NCI-H460 (cell line): ENCODE measurements around the gene SLC6A16. TPM values are rescaled to one million over a fixed set of nuclear protein-coding genes. Genes with fewer than 3 reads are reported as not detected.
A peak's percentile ranks its signal among the peaks of the same experiment; 100 is the strongest.
"Not testable (repeated sequence)": the region's sequence is repeated elsewhere in the genome, so short reads cannot be mapped to it uniquely, and the experiment has no call there.

Source experiments
- DNase-seq: peaks from one replicate; pipeline ENCODE4 v3.0.0-alpha.2; 2016; ENCODE audit warnings: low read depth; ENCODE audit errors: extremely low read depth
- polyA plus RNA-seq: library from polyadenylated mRNA; depleted of rRNA; stranded (reverse); fragments of >200 nt; gene quantifications from 2 replicates; pipeline ENCODE4 v1.2.3, GENCODE V29; 2014; cell fraction: nucleus; rRNA removed
- total RNA-seq: library from RNA; depleted of rRNA; stranded (reverse); fragments of >200 nt; shearing (Covaris generic); gene quantifications from 2 replicates; pipeline ENCODE4 v1.2.3, GENCODE V29; 2014; rRNA removed

Gene SLC6A16
- total RNA-seq = 0.30 and 0.43 TPM in 2 replicates
- 0.42 and 0.93 TPM in 2 replicates for polyA plus RNA-seq

DNA sequence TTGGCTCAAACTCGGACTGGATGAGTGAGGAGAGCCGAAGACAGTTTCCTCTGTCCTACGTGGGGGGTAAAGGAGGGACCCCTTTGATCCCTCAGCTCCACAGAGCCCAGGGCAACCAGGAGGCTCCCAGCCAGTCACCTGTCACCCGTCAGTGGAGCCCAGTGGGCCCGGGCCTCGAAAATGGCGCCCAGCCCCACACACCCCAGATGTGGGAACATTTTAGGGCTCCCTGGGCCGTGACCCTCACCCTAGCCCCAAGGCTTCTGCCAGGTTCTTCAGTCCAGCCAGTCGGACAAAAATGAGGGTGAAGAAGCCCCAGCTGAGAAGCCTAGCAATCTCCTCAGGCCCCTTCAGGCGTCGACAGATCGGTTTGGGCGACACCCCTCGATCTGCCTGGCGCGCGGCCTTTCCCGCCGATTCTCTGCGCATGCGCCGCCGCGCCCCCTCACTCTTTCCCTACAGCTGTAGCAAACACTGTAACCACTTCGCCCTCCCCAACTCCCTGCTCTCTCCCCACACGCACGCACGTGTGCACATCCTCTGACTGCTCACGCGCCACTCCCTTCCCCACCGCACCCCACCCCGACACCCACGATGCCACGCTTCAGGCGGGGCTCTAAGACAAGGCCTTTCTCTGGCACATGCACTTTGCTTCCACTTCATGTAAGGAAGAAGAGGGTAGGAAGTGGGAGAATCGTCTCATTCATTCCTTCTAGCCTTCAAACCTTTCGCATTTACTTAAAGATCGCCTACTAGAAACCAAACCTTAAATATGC, at the start of gene SLC6A16:
SLC6A16 (minus strand) TSS at position 391 of the 776 bp plus-strand sequence. CDS start 13,844 bp downstream, outside the sequence.
- DNase-seq = no peak

DNA sequence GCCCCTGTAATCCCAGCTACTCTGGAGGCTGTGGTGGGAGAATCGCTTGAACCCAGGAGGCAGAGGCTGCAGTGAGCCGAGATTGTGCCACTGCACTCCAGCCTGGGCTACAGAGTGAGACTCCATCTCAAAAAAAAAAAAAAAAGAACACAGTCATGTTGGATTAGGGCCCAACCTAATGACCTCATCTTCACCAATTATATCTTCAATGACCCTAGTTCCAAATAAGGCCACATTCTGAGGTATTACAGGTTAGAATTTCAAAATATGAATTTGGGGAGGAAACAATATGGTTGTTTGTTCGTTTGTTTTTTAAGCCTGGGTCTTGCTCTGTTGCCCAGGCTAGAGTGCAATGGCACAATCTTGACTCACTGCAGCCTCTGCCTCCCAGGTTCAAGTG, 48.2 kb upstream of the SLC6A16 start:
- not testable (repeated sequence) for DNase-seq

DNA sequence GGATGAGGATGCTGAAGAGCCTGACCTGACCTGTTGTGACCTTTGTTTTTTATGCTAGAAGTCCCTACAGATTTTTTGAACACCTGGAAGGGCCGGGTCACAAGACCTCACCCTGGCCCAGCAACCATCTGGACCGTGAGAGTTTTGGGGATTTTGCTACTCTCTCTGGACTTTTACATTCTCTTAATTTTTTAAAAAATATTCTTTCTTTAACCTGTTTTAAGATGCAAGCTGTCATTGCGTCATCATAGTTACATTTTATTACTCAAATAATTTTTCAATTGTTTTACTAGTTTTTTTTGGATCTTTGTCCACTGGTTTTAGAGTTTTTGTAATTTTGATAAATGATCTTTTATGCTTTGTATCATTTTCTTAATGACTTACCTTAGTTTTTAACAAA, 46.2 kb upstream of the SLC6A16 start:
- no peak for DNase-seq

DNA sequence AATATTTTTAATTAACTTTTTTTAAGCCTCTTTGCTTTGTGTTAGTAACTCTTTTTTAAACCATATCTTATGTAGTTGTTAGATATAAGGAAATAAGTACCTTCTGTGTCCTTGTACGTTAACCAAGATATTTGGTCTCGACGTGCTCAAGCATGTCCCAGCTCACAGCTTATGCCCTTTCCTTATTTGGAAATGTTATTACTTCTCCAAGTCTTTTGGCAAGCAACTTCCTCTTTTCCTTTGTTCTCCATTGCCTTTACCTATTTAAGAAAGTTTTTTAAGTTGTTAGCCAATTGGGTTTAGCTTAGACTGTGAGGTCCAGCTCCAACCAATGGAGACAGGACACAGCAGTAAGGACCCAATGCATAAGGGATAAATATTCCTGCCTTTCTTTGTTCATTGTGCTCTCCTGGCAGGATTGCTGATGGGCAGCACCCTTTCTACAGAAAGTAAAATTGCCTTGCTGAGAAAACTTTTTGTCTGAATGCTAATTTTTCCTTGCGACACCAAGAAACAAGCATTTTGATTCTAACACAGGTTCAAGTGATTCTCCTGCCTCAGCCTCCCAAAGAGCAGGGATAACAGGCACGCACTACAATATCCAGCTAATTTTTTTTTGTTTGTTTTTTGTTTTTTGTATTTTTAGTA, 43.8 kb upstream of the SLC6A16 start:
- no peak for DNase-seq

DNA sequence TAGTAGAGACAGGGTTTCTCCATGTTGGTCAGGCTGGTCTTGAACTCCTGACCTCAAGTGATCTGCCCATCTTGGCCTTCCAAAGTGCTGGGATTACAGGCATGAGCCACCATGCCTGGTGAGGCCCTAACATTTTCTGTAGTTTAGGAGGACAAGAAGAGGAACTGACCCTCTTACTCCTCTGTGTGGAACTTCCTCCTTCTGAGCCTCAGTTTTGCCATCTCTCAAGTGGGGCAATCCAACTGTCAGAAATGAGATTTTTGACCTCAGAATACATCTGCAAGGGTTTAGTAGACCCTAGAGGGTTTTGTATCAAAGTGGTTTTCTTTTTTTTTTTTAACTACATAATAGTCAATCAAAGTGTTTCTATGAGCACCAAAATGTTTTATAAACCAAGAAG, 41.1 kb upstream of the SLC6A16 start:
- no peak for DNase-seq

DNA sequence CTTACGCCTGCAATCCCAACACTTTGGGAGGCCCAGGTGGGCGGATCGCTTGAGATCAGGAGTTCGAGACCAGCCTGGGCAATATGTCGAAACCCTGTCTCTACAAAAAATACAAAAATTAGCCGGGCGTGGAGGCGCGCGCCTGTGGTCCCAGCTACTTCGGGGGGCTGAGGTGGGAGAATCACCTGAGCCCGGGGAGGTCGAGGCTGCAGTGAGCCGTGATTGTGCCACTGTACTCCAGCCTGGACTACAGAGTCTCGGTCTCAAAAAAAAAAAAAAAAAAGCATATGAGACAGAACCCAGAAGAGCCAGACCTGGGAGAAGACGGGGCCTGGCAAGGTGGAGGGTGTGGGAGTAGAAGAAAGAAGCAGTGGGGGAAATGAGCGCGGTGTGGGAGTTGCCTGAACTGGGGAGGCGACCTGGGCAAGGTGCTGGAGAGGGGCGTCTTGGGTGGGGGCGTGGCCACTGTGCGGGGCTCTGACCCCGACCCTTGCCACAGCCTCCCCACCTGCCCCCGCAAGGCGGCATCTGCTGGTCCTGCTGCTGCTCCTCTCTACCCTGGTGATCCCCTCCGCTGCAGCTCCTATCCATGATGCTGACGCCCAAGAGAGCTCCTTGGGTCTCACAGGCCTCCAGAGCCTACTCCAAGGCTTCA, 39.2 kb upstream of the SLC6A16 start:
- DNase-seq = no peak

DNA sequence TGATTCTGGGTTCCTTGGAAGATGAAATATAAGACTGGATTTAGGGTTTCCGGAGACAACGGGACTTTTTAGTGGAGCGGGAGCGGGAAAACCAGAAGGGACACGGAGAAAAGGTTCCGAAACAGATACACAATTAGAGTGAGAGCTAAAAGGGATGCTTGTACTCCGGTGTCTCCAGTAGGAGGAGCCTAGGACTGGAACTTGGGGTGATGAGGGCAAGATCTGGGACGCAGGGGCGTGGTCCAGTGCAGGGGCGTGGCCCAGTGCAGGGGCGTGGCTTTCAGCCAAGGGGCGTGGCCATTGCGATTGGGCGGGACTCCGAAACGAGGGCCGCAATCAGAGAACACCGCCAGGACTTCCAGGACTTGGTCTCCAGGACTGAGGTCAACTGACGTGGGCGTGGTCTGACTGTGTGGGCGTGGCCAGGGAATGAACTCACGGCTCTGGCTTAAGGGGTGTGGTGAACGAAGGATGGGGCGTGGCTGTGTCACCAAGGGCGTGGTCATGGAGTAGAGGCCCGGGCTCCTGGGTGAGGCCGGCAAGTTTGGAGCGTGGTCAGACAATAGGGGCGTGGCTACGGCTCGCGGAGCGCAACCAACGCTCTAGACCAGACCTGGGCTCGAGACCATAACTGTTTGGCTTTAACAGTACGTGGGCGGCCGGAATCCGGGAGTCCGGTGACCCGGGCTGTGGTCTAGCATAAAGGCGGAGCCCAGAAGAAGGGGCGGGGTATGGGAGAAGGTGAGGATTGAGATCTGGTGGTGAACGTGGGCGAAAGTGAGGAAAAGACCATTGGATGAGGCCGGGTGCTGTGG, 38.5 kb upstream of the SLC6A16 start, which contains the start of gene DKKL1:
DKKL1 (plus strand) TSS at position 610 of the 815 bp plus-strand sequence; CDS start at position 732, 122 bp downstream.
- peak; percentile 99 for DNase-seq

DNA sequence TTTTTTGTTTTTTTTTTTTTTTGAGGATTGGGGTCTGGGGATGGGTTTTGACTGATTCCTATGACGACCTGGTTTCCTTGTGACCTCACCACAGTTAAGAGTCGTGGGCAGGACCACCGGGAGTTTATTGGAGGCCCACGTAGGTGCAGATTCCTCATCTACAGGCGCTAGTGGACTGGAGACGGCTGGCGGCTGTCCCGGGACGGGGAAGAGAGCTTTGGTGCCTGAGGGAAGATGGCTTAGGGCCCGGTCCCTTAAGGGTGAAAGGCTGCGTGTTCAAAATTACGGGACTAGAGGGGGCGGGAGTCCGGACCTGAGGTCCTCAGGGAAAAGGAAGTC, 37.9 kb upstream of the SLC6A16 start:
- DNase-seq = no peak

DNA sequence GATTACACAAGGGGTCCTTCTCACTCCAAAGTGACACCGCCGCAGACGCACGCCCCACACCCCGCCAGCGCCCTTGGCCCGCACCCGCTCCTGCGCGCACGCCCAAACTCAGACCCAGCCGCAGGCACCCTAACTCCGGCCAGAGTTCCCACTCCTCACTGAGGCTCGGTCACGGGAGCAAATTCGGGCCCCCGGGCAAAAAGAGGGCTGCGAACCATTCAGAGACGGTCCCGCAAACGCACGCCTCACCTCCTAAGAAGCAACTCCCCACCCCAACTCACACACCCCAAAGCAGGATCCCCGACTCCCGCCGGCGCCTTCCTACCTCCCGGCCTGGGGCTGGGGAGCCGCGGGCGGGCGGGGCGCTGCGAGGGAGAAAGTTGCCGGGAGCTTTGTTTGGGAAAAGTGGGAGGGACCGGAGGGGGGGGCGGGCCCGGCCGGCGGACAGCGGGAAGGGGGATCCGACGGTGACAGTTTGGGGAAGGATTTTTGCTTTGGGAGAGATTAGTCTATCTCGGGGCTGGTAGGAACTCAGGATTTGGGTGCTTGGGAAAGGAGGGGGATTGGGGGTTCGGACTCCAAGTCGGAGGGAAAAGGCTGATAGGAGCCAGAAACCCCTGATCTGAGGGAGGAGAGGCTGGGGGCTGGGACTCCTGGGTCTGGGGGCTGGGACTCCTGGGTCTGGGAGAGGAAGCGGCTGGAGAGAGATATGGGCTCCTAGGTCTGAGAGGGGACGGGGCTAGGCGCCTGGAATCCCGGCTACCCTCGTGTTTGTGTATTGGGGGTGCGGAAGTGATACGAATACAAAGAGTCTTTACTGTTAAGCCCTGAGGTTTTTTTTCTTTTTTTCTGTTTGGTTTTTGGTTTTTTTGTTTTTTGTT, 37.3 kb upstream of the SLC6A16 start, which contains the start of gene TEAD2:
TEAD2 (minus strand) TSS at position 369 of the 881 bp plus-strand sequence. CDS start 2,341 bp downstream, outside the sequence.
- DNase-seq = peak; percentile 20

DNA sequence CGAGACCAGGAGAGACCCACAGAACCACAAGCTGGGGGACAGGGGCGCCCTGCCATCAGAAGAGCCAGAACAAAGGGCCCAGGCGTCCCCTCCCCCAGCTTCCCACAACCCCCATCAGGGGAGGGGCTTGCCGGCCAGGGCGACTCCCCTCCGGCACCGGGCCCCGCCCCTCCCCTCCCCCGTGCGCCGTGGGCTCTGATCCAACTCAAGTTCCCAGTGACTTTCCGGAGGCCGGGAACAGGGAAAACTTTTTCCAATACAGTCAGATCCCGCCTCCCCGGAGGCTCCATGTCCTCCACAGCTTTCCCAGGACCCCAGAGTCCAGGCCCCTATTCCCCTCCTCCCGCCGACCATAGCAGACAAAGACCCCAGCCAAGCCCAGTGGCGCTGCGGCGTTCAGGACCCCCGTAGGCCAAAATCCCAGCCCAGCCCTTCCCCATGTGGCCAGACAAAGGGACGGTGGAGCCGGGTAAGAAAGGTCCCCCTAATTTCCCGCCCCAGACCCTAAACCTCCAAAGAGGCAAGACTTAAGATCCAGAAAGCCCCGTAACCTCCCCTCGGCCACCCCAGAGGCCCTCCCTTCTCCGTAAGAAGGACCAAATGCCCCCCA, 36.6 kb upstream of the SLC6A16 start:
- DNase-seq = peak; percentile 48

DNA sequence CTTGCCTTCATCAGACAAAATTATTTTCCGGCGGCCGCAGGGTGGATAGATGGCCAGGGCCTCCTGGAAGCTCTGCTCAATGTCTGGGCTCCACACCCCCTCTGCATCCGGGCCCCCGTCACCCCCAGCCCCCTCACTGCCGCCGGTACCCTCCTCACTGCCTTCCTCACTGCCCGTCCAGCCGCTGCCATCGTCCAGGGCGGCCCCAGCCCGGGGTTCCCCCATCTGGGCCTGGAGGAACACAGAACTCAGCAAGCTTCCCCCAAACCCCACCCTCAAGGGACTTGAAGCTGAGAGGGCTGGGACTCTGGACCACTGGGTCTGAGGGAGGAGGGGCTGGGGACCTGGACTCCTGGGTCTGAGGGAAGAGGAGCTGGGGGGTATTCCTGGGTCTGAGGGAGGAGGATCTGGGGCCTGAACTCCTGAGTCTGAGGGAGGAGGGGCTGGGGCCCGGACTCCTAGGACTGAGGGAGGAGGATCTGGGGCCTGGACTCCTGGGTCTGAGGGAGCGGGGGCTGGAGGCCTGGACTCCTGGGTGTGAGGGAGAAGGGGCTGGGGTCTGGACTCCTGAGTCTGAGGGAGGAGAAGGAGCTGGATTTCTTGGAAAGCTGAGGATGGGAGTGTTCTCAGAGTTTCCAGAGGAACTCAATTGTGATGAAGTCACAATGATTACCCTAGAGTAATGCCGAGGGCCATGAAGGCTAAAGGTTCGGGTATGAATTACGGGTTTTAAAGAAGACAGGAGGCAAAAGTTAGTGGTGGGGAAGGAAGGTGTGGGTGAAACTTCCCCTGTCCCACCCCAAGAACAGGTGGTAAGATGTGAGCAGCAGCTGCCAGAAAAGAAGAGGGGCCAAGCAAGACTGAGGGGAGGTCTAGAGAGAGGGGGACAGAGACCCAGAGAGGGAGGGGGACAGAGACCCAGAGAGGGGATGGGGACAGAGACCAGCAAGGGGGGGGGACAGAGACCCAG, 35.1 kb upstream of the SLC6A16 start:
- no peak for DNase-seq

DNA sequence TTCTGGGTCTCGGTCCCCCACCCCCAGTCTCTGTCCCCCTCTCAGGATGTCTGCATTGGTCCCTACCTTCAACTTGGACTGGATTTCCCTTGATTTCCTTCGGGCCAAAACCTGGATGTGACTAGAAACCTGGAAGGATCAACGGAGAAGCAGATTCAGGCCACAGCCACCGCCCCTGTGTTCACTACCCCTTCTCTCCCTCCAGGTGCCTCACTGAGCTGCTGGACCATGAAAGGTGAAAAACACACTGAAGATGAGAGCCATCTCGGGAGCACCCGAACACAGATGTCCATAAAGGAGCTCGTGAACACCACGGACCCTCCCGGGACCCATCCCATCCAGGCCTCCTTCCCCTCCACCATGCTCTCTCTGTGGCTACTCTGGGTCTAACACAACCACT, 32.2 kb upstream of the SLC6A16 start:
- DNase-seq = no peak

DNA sequence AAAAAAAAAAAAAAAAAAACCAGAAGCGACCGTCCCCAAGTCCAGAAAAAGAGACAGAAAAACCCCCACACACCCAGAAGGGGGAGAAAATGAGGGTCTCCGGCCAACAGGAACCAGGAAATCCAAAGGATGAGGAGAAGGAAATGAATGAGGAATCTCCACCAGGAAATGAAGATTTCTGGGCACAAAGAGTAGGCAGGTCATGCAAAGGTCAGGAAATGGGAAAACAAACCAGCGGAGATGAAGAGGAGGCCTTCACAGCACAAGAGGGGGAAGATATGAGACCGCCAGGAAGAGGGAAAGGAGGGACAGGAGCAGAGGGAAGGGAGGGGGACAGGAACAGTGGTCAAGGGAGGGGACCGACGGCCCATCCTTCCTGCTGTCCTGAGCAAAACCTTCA, 31.4 kb upstream of the SLC6A16 start:
- no peak for DNase-seq

DNA sequence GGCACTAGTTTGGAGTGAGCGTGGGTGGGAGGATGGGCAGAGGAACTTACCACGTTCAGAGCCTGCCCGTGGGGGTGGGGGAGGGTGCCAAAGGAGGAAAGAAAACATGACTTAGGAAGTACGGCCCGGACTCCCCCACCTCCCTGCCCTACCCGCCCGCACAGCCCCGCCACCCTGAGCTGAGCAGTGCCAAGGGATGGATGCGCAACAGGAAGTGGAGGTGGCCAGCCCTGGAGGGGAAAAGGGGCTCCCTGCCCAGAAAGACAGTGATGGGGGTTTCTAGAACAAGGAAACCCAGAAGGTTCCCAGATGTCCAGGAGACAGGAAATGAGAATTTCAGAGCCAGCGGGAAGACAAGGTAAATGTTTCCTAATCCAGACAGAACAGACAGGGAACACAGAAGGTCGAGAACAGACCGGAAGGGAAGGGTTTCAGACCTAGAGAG, 30.9 kb upstream of the SLC6A16 start:
- DNase-seq = no peak

DNA sequence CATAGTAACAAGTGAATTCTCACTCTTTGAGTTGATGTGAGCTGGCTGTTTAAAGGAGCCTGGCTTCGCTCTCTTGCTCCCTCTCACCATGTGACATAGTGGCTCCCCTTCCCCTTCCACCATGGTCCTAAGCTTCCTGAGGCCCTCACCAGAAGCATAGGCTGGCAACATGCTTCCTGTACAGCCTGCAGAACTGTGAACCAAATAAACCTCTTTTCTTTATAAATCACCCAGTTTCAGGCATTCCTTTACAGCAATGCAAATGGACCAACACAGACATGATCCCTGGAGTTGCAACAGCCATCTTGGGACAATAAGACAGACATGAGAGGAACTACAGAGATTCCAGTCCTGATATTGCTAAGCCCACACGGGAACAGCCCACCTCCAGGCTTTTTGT, 24.6 kb upstream of the SLC6A16 start:
- no peak for DNase-seq

DNA sequence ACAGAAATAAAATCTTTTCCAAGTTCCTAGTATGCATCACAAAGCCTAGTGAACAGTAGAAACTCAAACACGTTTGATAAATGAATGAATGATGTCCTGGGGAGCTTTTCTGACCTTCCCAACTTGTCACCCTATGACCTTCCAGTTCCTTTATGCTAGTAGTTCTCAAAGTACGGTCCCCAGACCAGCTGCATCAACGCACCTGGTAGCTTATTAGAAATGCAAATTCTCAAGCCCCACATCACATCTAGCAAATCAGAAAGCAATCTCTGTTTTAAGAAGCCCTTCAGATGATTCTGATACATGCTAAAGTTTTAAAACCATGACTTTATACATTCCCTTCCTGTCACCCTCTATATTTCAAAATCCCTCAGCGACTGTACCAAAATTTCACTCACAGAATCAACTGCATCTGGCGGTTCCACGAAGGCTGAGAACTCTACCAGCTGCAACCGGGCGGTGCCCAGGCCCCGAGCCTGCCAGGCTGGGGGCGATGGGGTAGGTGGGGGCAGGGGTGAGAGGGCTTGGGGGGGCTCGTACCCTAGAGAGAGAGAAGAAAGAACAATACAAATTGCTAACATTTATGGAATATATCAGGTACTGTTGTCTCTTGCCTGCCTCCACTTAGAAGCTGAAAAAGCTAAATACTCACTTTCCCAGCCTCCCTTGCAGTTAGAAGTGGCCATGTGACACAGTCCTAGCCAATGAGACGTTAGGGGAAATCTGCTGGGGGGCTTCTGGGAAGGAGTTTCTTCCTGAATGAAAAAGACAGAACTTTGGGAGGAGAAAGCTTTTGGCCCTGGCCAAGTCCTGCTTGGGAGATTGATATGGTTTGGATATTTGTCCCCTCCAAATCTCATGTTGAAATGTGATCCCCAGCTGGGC, 23.6 kb upstream of the SLC6A16 start:
- DNase-seq = no peak

DNA sequence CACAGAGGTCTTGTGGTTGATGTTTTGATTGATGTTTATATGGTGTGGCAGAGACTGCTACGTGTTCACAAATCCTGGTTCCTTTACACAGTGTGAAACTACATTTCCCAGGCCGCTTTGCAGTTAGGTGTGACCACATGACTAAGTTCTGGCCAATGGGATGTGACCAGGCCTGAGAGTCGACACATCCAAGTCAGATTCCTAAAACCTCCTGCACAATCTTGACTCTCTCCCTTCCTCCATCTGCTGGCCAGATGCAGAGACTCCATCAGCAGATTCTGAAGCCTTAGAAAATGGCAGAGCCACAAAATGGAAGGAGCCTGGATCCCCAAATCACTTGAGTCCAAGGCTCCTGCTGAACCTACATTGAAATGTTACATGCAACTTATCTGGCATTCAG, 22.8 kb upstream of the SLC6A16 start:
- DNase-seq = peak; percentile 62
